Measurements from ENCODE around the gene RGPD8.

RGPD8 gene

DNA sequence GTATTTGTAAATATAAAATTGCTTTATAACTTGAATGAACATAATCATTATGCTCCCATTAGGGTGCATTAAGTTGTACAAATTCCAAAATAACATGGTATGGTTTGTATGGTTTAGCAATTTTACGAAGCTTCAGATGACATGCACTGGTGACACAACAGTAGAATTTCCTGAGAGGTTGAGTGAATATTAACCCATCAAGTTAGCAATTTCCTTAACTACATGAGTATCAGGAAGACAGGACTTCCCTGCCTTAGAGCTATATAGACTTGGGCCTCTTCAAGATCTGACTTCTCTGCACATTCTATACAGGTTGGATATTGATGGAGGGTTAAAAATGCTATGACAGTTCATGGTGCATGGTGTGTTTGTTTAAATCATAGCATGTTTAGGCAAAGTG lies 97.8 kb downstream of the RGPD8 start:
- no peak for DNase-seq (ENCODE audit: low read depth)

DNA sequence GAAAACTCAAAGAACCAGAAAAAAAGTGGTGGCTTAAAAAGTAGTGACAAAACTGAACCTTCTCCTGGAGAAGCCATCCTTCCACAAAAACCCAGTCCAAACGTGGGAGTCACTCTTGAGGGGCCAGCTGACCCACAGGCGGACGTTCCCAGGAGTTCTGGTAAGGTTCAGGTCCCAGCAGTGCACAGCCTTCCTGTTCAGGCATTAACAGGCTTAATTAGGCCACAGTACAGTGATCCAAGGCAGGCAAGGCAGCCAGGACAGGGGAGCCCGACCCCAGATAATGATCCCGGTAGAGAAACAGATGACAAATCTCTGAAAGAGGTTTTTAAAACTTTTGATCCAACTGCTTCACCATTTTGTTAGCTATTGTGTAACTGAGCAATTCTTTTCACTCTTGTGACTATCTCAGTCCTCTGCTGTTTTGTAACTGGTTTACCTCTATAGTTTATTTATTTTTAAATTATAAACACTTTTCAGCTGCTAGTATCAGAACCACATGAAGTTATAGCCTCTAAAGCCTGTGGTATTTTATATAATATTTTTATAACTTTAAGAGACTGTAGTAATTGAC lies 101.2 kb downstream of the RGPD8 start:
- no peak for DNase-seq (ENCODE audit: low read depth)

DNA sequence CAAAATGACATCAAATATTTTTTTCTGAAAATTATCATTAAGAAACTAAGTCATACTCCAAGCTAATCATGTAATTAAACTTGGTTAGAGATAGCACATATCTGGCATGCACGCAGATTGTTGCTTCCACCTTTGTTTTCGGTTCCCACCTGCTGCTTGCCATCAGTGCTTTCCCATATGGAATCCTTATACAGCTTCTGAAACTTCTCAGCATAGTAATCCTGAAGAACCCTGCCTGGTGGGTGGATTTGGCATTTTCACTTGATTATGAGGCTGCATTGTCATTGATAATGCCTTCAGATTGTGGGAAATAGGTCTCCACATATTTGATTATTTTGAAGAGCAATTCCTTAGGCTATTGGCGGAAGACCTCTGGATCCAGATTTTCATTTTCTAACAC lies 110.5 kb downstream of the RGPD8 start:
- DNase-seq (ENCODE audit: low read depth) = no peak

DNA sequence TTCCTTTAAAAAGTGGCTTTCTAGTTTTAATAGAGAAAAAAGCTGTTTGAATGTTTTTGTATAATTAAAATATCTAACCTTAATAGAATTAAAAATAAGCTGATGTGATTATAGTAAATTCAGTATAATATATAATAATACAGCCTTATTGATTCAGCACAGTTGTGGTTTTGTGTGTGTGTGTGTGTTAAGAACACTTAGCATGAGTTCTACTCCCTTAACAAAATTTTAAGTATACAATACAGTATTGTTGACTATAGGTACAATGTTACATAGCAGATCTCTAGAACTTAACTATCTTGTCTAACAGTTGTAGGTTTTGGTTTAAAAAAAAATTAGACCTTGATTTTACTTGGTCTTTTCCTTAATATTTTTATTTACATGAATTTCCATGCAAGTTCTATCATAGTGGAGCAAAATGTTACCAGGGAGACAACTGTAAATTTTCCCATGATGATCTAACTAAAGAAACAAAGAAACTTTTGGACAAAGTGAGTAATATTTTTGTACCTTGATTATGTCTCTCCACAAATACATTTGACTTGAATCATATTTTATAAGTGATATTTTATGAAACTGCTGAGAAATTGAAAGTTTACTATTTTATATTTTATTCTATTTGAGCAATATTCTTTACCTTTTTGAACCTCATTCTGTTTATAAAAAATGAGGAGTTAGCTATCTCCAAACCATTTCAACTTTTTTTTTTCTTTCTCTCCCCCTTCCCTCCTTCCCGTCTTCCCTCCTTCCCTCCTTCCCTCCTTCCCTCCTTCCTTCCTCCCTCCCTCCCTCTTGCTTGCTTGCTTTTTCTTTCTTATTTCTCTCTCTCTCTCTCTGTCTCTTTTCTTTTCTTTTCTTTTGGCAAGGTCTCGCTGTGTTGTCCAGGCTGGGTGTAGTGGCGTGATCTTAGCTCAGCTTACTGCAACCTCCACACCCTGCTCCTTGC lies 111.8 kb downstream of the RGPD8 start:
- DNase-seq (ENCODE audit: low read depth) = no peak
